ENCODE measurements around the gene RPL7L1.
"Not testable (repeated sequence)": the region's sequence is repeated elsewhere in the genome, so short reads cannot be mapped to it uniquely, and the experiment has no call there.

The RPL7L1 gene

DNA sequence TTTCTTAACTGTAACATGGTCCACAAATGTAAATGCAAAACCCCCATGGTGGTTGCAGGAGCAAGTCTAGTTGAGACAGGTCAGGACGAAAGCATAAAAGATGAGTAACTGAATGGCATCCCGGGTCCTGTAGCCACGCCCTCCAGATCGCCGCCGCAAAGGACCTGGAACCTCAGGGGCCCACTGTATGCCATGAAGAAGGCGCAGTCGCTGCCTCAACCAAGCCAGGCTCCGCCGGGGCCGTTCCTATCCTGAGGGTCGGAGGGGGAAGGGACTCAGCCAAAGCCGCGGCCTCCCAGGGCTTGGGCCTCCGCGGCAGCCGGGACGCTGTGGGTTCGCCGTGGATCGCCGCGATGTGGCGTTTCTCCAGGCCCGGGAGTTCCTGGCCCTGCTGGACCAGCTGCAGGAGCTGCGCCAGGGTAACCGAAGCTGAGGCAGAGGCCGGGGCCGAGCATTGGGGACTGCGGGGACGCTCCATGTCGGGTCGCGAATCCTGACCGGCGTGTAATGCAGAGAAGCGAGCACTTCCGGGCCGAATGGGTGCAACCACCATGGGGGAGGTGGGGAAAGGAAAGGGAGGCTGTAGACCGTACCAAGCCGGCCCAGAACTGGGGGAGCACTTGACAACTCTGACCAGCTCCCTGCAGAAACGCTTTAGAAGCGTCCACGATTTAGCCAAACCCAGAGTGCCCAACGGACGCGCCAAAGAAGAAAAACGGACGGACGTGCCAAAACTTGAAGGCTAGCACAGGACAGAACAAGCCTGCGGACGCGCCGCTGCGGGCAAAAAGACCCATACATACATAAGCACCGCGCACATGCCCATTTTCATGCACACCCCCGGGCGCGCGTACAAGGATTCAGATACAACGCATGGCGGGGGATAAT is 11.1 kb downstream of the RPL7L1 start:
- H3K9me3 ChIP-seq (ENCODE audit: control insufficient read depth, low read length), result no peaks in the 10 kb centered on the region
- no peaks in the 10 kb centered on the region for H3K27me3 ChIP-seq (ENCODE audit: control insufficient read depth in 1 of 2, insufficient read depth in 1 of 2, low read length in 2 of 2)
- H3K9ac ChIP-seq (ENCODE audit: low read length), result peak overlapping the region; percentile 99
- peak overlapping the region; percentile 88 to 96 for H3K4me3 ChIP-seq (ENCODE audit: insufficient read depth in 1 of 2, low read depth in 1 of 2, low read length in 2 of 2)
- peak overlapping the region; percentile 76 for H3K4me2 ChIP-seq (ENCODE audit: low read length, poor library complexity, severe bottlenecking)
- peak overlapping the region; percentile 29 for H2BK120ac ChIP-seq (ENCODE audit: low read depth, low read length)
- H4K8ac ChIP-seq (ENCODE audit: low read length), result peak overlapping the region; percentile 90
- peak overlapping the region; percentile 82 for H2BK5ac ChIP-seq (ENCODE audit: low read depth, low read length, poor library complexity, severe bottlenecking)
- H3K4ac ChIP-seq (ENCODE audit: low read depth in 1 of 2, low read length in 2 of 2), result peak overlapping the region; percentile 83 to 93
- H3K18ac ChIP-seq (ENCODE audit: low read depth in 1 of 2, low read length in 2 of 2), result peak overlapping the region; percentile 94 to 98
- H3K79me1 ChIP-seq (replicated peaks; ENCODE audit: low read length, poor library complexity, severe bottlenecking), result peaks cover 3% of the 10 kb centered on the region
- peaks cover 12 to 20% of the 10 kb centered on the region in 2 experiments for H3K36me3 ChIP-seq (ENCODE audit: control insufficient read depth in 1 of 2, insufficient read depth in 2 of 2, low read depth in 1 of 2, low read length in 2 of 2)
- peak overlapping the region; percentile 95 for H4K91ac ChIP-seq (ENCODE audit: low read length)
- WGBS, result 4% methylated on average over 63 of the region's 63 CpGs
- H2BK15ac ChIP-seq (ENCODE audit: low read depth, poor library complexity, severe bottlenecking), result no peak overlapping the region
- H3K14ac ChIP-seq (ENCODE audit: low read length in 2 of 2), result peak overlapping the region in 1 of 2 experiments; percentile 97
- peak; percentile 97 for DNase-seq
- peaks cover 6% of the 10 kb centered on the region for H3K4me1 ChIP-seq (ENCODE audit: control insufficient read depth, insufficient read depth, low read depth, low read length)
- H2BK12ac ChIP-seq (ENCODE audit: low read length in 2 of 2), result no peak overlapping the region
- peak overlapping the region; percentile 81 for H2AFZ ChIP-seq (ENCODE audit: low read depth, low read length)
- H2AK5ac ChIP-seq (ENCODE audit: low read length, severe bottlenecking), result no peak overlapping the region
- H3K23ac ChIP-seq (ENCODE audit: low read length in 2 of 2), result peak overlapping the region in 1 of 2 experiments; percentile 96
- peak overlapping the region; percentile 98 for H3K27ac ChIP-seq (ENCODE audit: low read length, poor library complexity, severe bottlenecking)

DNA sequence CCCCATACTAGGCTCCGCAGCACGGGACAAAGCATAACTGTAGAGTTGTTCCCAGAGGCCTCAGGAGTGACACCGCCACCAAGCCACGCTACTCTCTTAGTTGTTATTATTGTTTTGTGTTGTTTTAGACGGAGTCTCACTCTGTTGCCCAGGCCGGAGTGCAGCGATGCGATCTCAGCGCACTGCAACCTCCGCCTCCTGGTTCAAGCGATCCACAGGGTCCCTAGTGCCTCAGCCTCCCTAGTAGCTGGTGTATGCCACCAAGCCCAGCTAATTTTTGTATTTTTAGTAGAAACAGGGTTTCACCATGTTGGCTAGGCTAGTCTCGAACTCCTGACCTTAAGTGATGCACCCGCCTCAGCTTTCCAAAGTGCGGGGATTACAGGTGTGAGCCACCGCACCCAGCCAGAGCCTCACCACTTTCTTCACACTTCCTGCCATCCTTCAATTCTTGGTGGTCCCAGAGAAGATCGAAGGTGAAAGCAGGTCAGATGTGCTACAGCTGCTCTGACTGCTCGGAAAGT is 11.8 kb downstream of the RPL7L1 start:
- H3K23ac ChIP-seq (ENCODE audit: low read length in 2 of 2), result no peak overlapping the region
- H3K9ac ChIP-seq (ENCODE audit: low read length), result peak overlapping the region; percentile 99
- no peaks in the 10 kb centered on the region for H3K9me3 ChIP-seq (ENCODE audit: control insufficient read depth, low read length)
- no peaks in the 10 kb centered on the region for H3K27me3 ChIP-seq (ENCODE audit: control insufficient read depth in 1 of 2, insufficient read depth in 1 of 2, low read length in 2 of 2)
- H4K91ac ChIP-seq (ENCODE audit: low read length), result peak overlapping the region; percentile 29
- H2BK120ac ChIP-seq (ENCODE audit: low read depth, low read length), result no peak overlapping the region
- 85% methylated on average over 17 of the region's 17 CpGs for WGBS
- no peak overlapping the region for H2BK5ac ChIP-seq (ENCODE audit: low read depth, low read length, poor library complexity, severe bottlenecking)
- peak overlapping the region; percentile 48 to 71 for H3K18ac ChIP-seq (ENCODE audit: low read depth in 1 of 2, low read length in 2 of 2)
- peak overlapping the region; percentile 67 for H2AFZ ChIP-seq (ENCODE audit: low read depth, low read length)
- H3K79me1 ChIP-seq (replicated peaks; ENCODE audit: low read length, poor library complexity, severe bottlenecking), result peaks cover 1% of the 10 kb centered on the region
- no peak overlapping the region for H2AK5ac ChIP-seq (ENCODE audit: low read length, severe bottlenecking)
- H2BK12ac ChIP-seq (ENCODE audit: low read length in 2 of 2), result peak overlapping the region in 1 of 2 experiments; percentile 4
- H3K4me1 ChIP-seq (ENCODE audit: control insufficient read depth, insufficient read depth, low read depth, low read length), result peaks cover 6% of the 10 kb centered on the region
- H4K8ac ChIP-seq (ENCODE audit: low read length), result peak overlapping the region; percentile 82
- H3K4ac ChIP-seq (ENCODE audit: low read depth in 1 of 2, low read length in 2 of 2), result peak overlapping the region in 1 of 2 experiments; percentile 33
- H3K14ac ChIP-seq (ENCODE audit: low read length in 2 of 2), result no peak overlapping the region
- peak overlapping the region; percentile 98 for H3K27ac ChIP-seq (ENCODE audit: low read length, poor library complexity, severe bottlenecking)
- no peak overlapping the region for H2BK15ac ChIP-seq (ENCODE audit: low read depth, poor library complexity, severe bottlenecking)
- DNase-seq, result no peak
- H3K4me2 ChIP-seq (ENCODE audit: low read length, poor library complexity, severe bottlenecking), result peak overlapping the region; percentile 76
- H3K4me3 ChIP-seq (ENCODE audit: insufficient read depth in 1 of 2, low read depth in 1 of 2, low read length in 2 of 2), result peak overlapping the region; percentile 88 to 96
- peaks cover 5 to 13% of the 10 kb centered on the region in 2 experiments for H3K36me3 ChIP-seq (ENCODE audit: control insufficient read depth in 1 of 2, insufficient read depth in 2 of 2, low read depth in 1 of 2, low read length in 2 of 2)

DNA sequence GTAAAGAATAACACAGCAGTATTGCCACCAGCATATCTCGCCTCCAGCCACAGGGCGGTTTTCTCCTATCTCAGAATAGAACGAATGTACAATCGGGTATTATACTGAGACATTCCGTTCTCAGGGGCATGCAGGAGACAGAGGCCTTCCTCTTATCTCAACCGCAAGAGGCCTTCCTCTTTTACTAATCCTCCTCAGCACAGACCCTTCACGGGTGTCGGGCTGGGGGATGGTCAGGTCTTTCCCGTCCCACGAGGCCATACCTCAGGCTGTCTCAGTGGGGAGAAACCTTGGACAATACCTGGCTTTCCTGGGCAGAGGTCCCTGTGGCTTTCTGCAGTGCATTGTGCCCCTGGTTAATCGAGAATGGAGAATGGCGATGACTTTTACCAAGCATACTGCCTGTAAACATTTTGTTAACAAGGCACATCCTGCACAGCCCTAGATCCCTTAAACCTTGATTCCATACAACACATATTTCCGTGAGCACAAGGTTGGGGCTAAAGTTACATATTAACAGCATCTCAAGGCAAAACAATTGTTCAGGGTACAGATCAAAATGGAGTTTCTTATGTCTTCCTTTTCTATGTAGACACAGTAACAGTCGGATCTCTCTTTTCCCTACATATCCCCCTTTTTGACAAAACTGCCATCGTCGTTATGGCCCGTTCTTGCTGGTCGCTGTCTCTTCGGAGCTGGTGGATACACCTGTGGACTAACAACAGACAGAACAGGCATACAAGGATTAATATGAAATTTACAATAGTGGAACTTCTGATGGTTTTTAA is 14.8 kb downstream of the RPL7L1 start:
- H3K14ac ChIP-seq (ENCODE audit: low read length in 2 of 2); H2AFZ ChIP-seq (ENCODE audit: low read depth, low read length); H3K9ac ChIP-seq (ENCODE audit: low read length); H3K4ac ChIP-seq (ENCODE audit: low read depth in 1 of 2, low read length in 2 of 2); H3K4me2 ChIP-seq (ENCODE audit: low read length, poor library complexity, severe bottlenecking); H3K9me3 ChIP-seq (ENCODE audit: control insufficient read depth, low read length); H3K27me3 ChIP-seq (ENCODE audit: control insufficient read depth in 1 of 2, insufficient read depth in 1 of 2, low read length in 2 of 2); H3K36me3 ChIP-seq (ENCODE audit: control insufficient read depth in 1 of 2, insufficient read depth in 2 of 2, low read depth in 1 of 2, low read length in 2 of 2); H3K4me1 ChIP-seq (ENCODE audit: control insufficient read depth, insufficient read depth, low read depth, low read length); H3K18ac ChIP-seq (ENCODE audit: low read depth in 1 of 2, low read length in 2 of 2); DNase-seq; H3K27ac ChIP-seq (ENCODE audit: low read length, poor library complexity, severe bottlenecking); H2BK5ac ChIP-seq (ENCODE audit: low read depth, low read length, poor library complexity, severe bottlenecking); H3K23ac ChIP-seq (ENCODE audit: low read length in 2 of 2); H3K4me3 ChIP-seq (ENCODE audit: insufficient read depth in 1 of 2, low read depth in 1 of 2, low read length in 2 of 2); H2BK15ac ChIP-seq (ENCODE audit: low read depth, poor library complexity, severe bottlenecking); H2BK120ac ChIP-seq (ENCODE audit: low read depth, low read length); H3K79me1 ChIP-seq (replicated peaks; ENCODE audit: low read length, poor library complexity, severe bottlenecking); H2BK12ac ChIP-seq (ENCODE audit: low read length in 2 of 2); H2AK5ac ChIP-seq (ENCODE audit: low read length, severe bottlenecking); H4K91ac ChIP-seq (ENCODE audit: low read length); H4K8ac ChIP-seq (ENCODE audit: low read length): not testable (repeated sequence)
- WGBS, result 62% methylated on average over 19 of the region's 19 CpGs

Data from mesenchymal stem cell (in vitro differentiated cells and primary cell).